NT2/D1 (cell line): Measurements from ENCODE around the gene CES2.

ENCODE experiments used
- SUZ12 ChIP-seq: IDR thresholded peaks from 2 replicates; pipeline ENCODE4 v1.6.1; 2011; ENCODE audit not compliant: insufficient read length, insufficient read depth; ENCODE audit errors: extremely low read depth
- YY1 ChIP-seq: IDR thresholded peaks from 2 replicates; pipeline ENCODE4 v1.6.1; 2011; ENCODE audit not compliant: insufficient read length, insufficient read depth
- ZNF274 ChIP-seq: IDR thresholded peaks from 2 replicates; pipeline ENCODE4 v1.6.1; 2011; ENCODE audit warnings: mild to moderate bottlenecking, low read depth, low read length

- TF ChIP-seq YY1 = no peak
- TF ChIP-seq SUZ12 = no peak
- TF ChIP-seq ZNF274 = no peak
Measured at GRCh38 chr16:66930189-66930588, 5.1 kb upstream of the CES2 start.
